Muscle of leg (tissue), 11 donors: ENCODE measurements around the gene FUCA1. TPM values are rescaled to one million over a fixed set of nuclear protein-coding genes. Genes with fewer than 3 reads are reported as not detected.
"Not testable (repeated sequence)": the region's sequence is repeated elsewhere in the genome, so short reads cannot be mapped to it uniquely, and the experiment has no call there.

Experiments used
- DNase-seq: peaks from one replicate; pipeline ENCODE4 v3.0.0; 2013
- H3K27ac ChIP-seq: one replicate; pipeline ENCODE4 v1.5.1; 2013; ENCODE audit warnings: mild to moderate bottlenecking, low read length, control low read depth
- H3K27me3 ChIP-seq: one replicate; pipeline ENCODE4 v1.6.1; 2013; ENCODE audit warnings: low read length; ENCODE audit not compliant: control insufficient read depth, insufficient read depth
- H3K36me3 ChIP-seq: one replicate; pipeline ENCODE4 v1.6.1; 2013; ENCODE audit warnings: low read length; ENCODE audit not compliant: control insufficient read depth, insufficient read depth
- H3K4me1 ChIP-seq: one replicate; pipeline ENCODE4 v1.6.1; 2013; ENCODE audit warnings: low read length; ENCODE audit not compliant: control insufficient read depth, insufficient read depth
- H3K4me3 ChIP-seq: one replicate; pipeline ENCODE4 v1.5.1; 2013; ENCODE audit warnings: low read length, control low read depth
- H3K9me3 ChIP-seq: replicated peaks from 2 replicates; pipeline ENCODE4 v1.6.1; 2013; ENCODE audit warnings: low read depth, low read length; ENCODE audit not compliant: control insufficient read depth
- WGBS: methylation state at CpG from one replicate; pipeline ENCODE4 v1.1.5; 2013; ENCODE audit warnings: missing lambda C conversion rate; ENCODE audit not compliant: insufficient coverage; 5-methylcytosine and 5-hydroxymethylcytosine counted together
- polyA plus RNA-seq, 8 donors: library from polyadenylated mRNA; unstranded; fragments of 120-200 nt; gene quantifications; one replicate each; pipeline versions ENCODE4 v1.2.1 to v1.2.3, GENCODE V29; 2013; ENCODE audit warnings: inconsistent platforms in 1 of 8, low replicate concordance in 1 of 8; ENCODE audit not compliant: insufficient read length in 8 of 8, insufficient read depth in 1 of 8
- total RNA-seq: library from RNA; stranded (reverse); fragments of 120-200 nt; gene quantifications from one replicate; pipeline ENCODE4 v1.2.4, GENCODE V29; 2013

The FUCA1 gene
- total and polyA plus RNA-seq, 9 donors = 12.7 to 20.4 (median 13.7) TPM

- Histone ChIP-seq H3K27ac (no peak overlapping the region), H3K36me3 (no peaks in the 10 kb centered on the region), H3K4me1 (peaks cover 3% of the 10 kb centered on the region), H3K27me3 (peaks cover 27% of the 10 kb centered on the region), H3K9me3 (no peaks in the 10 kb centered on the region), H3K4me3 (no peak overlapping the region)
- no peak for DNase-seq
- 69% methylated on average over 5 of the region's 10 CpGs for WGBS
These were observed 41.3 kb upstream of the FUCA1 start for GRCh38 chr1:23909412-23909811.

DNA sequence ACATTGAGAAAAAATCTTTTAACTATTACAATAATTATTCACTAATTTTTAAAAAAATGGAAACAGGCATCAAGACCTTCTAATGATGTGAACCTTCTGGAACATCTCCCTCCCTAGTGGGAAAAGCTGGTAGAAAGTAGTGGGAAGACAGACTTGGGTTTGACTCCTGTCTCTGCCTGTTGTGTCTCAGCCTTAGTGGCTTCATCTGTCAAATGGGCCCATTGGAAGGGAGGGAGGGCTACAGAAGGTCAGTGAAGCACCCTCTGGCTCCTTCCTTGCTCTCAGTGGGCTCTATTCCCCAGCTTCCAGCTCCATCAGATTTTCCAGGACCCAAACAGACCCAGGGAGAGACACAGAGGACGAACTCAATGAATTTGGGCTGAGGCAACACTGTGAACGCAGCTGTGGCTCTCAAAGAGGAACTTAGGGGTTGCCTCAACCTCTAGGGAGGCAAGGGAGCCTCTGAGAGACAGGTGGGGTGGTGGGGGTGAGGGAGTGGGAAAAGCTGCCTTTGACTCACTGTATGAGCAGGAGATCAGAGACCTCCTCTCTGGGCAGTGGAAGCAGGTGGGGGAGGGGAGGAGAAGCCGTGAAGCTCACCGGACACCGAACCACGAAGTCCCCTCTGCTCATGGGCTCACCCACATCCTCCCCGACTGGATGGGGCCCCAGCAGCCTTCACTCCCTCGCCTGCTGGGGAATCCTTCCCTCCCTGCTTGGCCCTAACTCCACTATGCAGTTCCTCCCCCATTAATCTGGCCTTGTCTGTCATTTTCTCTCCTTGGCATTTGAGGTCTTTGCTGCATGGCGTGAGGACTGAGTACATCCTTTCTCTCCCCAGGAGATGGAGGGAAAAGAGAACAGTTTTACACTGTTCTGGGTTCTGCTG is 40.6 kb upstream of the FUCA1 start:
- Histone ChIP-seq H3K9me3 (no peaks in the 10 kb centered on the region), H3K4me3 (no peak overlapping the region), H3K4me1 (peaks cover 3% of the 10 kb centered on the region), H3K27ac (no peak overlapping the region), H3K27me3 (peaks cover 34% of the 10 kb centered on the region), H3K36me3 (no peaks in the 10 kb centered on the region)
- WGBS = 50% methylated on average over 4 of the region's 9 CpGs
- peak; percentile 34 for DNase-seq

- H3K27me3 ChIP-seq = peaks cover 51% of the 10 kb centered on the region
- WGBS = no CpG with 5 or more reads among the region's 1 CpG
These were observed 38.6 kb upstream of the FUCA1 start for GRCh38 chr1:23906731-23907130.

GRCh38 chr1:23905461-23906025 is 37.5 kb upstream of the FUCA1 start:
- Histone ChIP-seq H3K27me3 (peaks cover 58% of the 10 kb centered on the region), H3K4me1 (peaks cover 9% of the 10 kb centered on the region)
- 50% methylated on average over 1 of the region's 7 CpGs for WGBS

More at GRCh38 chr1:23906731-23907130, 38.6 kb upstream of the FUCA1 start:
- DNase-seq = no peak
- Histone ChIP-seq H3K36me3 (no peaks in the 10 kb centered on the region), H3K4me1 (peaks cover 9% of the 10 kb centered on the region), H3K4me3 (no peak overlapping the region), H3K9me3 (no peaks in the 10 kb centered on the region), H3K27ac (no peak overlapping the region)

GRCh38 chr1:23904748-23905357 is 36.8 kb upstream of the FUCA1 start:
- Histone ChIP-seq H3K27me3 (peaks cover 59% of the 10 kb centered on the region), H3K9me3 (no peaks in the 10 kb centered on the region), H3K36me3 (no peaks in the 10 kb centered on the region), H3K27ac (no peak overlapping the region), H3K4me3 (no peak overlapping the region), H3K4me1 (peaks cover 9% of the 10 kb centered on the region)
- WGBS = 11% methylated on average over 1 of the region's 10 CpGs
- no peak for DNase-seq

More at GRCh38 chr1:23905461-23906025, 37.5 kb upstream of the FUCA1 start:
- Histone ChIP-seq H3K27ac (no peak overlapping the region), H3K9me3 (no peaks in the 10 kb centered on the region), H3K4me3 (no peak overlapping the region), H3K36me3 (no peaks in the 10 kb centered on the region)
- DNase-seq = no peak

DNA sequence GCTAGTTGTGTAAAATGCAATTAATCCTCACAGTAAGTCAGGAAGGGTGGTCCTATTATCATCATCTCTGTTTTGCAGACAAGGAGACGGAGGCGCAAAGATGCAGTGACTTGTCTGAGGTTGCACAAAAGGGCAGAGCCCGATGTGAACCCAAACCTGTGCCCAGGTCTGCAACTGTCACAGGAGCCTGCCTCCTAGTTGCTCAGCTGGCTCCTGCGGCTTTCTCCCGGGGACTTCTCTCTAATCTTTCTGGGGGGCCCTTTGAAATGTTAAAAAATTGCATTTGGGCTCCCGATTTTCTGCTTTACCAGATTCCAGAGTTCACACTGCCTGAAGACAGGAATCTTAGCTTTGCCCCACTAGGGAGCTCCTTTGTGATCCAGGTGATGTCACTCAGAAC is 35.7 kb upstream of the FUCA1 start:
- Histone ChIP-seq H3K9me3 (no peaks in the 10 kb centered on the region), H3K4me1 (peaks cover 5% of the 10 kb centered on the region), H3K27ac (no peak overlapping the region), H3K36me3 (no peaks in the 10 kb centered on the region), H3K27me3 (peaks cover 50% of the 10 kb centered on the region), H3K4me3 (no peak overlapping the region)
- WGBS = 36% methylated on average over 4 of the region's 6 CpGs
- no peak for DNase-seq

- no peak overlapping the region for H3K27ac ChIP-seq
- no peak for DNase-seq
- no peaks in the 10 kb centered on the region for H3K36me3 ChIP-seq
- H3K27me3 ChIP-seq = peaks cover 47% of the 10 kb centered on the region
- peaks cover 5% of the 10 kb centered on the region for H3K4me1 ChIP-seq
- 11% methylated on average over 76 of the region's 92 CpGs for WGBS
- peak overlapping the region; percentile 21 for H3K4me3 ChIP-seq
- H3K9me3 ChIP-seq = no peaks in the 10 kb centered on the region
These were observed 34.5 kb upstream of the FUCA1 start for GRCh38 chr1:23902321-23903278.

DNA sequence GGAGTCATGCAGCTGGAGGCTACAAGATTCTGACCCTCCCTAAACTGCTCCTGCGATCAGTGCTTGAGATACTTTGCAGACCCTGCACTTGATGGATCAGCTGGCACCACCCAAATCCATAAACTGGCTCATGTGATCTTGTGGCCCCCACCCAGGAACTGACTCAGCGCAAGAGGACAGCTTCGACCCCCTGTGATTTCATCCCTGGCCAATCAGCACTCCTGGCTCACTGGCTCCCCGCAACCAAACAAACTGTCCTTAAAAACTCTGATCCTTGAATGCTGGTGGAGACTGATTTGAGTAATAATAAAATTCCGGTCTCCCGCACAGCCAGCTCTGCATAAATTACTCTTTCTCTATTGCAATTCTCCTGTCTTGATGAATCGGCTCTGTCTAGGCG is 31.9 kb upstream of the FUCA1 start:
- not testable (repeated sequence) for DNase-seq, H3K36me3 ChIP-seq, H3K27ac ChIP-seq, H3K4me1 ChIP-seq, H3K9me3 ChIP-seq, H3K4me3 ChIP-seq
- 78% methylated on average over 2 of the region's 8 CpGs for WGBS
- H3K27me3 ChIP-seq = peaks cover 43% of the 10 kb centered on the region

GRCh38 chr1:23899070-23899469 is 31.0 kb upstream of the FUCA1 start:
- no peak for DNase-seq
- H3K27ac ChIP-seq = no peak overlapping the region
- H3K9me3 ChIP-seq = no peaks in the 10 kb centered on the region
- H3K4me3 ChIP-seq = no peak overlapping the region
- peaks cover 34% of the 10 kb centered on the region for H3K27me3 ChIP-seq
- no CpG with 5 or more reads among the region's 3 CpGs for WGBS
- peaks cover 5% of the 10 kb centered on the region for H3K4me1 ChIP-seq
- no peaks in the 10 kb centered on the region for H3K36me3 ChIP-seq
